PC-9 (cell line): ENCODE results near the gene PTPRD. TPM values are rescaled to one million over a fixed set of nuclear protein-coding genes. Genes with fewer than 3 reads are reported as not detected.

Experiments used
- BruUV-seq: library from RNA; stranded (reverse); fragments of 400-500 nt; replicated peaks from 2 replicates; lab custom pipeline; 2021; lab: Mats Ljungman, UMichigan
- CTCF ChIA-PET: fragments of 300-600 bp; sonication (Branson Sonifier 250); formaldehyde crosslinking; loops from one replicate; lab custom pipeline; 2022; ENCODE audit warnings: antibody characterized with exemption; lab: Charles Lee
- POLR2A ChIA-PET: fragments of 300-600 bp; sonication (Branson Sonifier 250); formaldehyde crosslinking; loops from one replicate; lab custom pipeline; 2022; ENCODE audit warnings: antibody characterized with exemption; ENCODE audit not compliant: unreplicated experiment; lab: Charles Lee
- DNase-seq, 2 experiments: peaks; one replicate each; pipeline versions ENCODE4 v3.0.0 to v3.0.0-alpha.2; 2015 to 2022; ENCODE audit warnings: mixed read lengths in 1 of 2
- H2AFZ ChIP-seq: fragments of 200-600 bp; sonication (generic); 2 replicates; pipeline ENCODE4 v1.8.1; 2017; ENCODE audit warnings: antibody characterized with exemption
- H3F3A ChIP-seq: fragments of 200-600 bp; sonication (generic); 2 replicates; pipeline ENCODE4 v1.8.1; 2017; ENCODE audit warnings: antibody characterized with exemption, mild to moderate bottlenecking, low read depth; ENCODE audit not compliant: insufficient read depth
- H3K27ac ChIP-seq: fragments of 200-600 bp; sonication (generic); 2 replicates; pipeline ENCODE4 v1.6.1; 2016; ENCODE audit warnings: mixed run types
- H3K27me3 ChIP-seq: fragments of 200-600 bp; sonication (generic); 2 replicates; pipeline ENCODE4 v1.6.1; 2016; ENCODE audit warnings: low read depth, mixed run types; ENCODE audit not compliant: insufficient read depth
- H3K36me3 ChIP-seq: fragments of 200-600 bp; sonication (generic); 2 replicates; pipeline ENCODE4 v1.6.1; 2016; ENCODE audit warnings: low read depth, mixed run types
- H3K4me1 ChIP-seq: fragments of 200-600 bp; sonication (generic); replicated peaks from 2 replicates; pipeline ENCODE4 v1.6.1; 2016; ENCODE audit warnings: mixed run types; ENCODE audit not compliant: insufficient read depth
- H3K4me2 ChIP-seq: fragments of 200-600 bp; sonication (generic); 2 replicates; pipeline ENCODE4 v1.6.1; 2017; ENCODE audit warnings: mixed run types
- H3K4me3 ChIP-seq: fragments of 200-600 bp; sonication (generic); 2 replicates; pipeline ENCODE4 v1.6.1; 2016; ENCODE audit warnings: mixed run types
- H3K79me2 ChIP-seq: fragments of 200-600 bp; sonication (generic); 2 replicates; pipeline ENCODE4 v1.6.1; 2017; ENCODE audit warnings: low read depth, mixed run types
- H3K9me2 ChIP-seq: fragments of 200-600 bp; sonication (generic); 2 replicates; pipeline ENCODE4 v1.8.1; 2017; ENCODE audit warnings: mild to moderate bottlenecking; ENCODE audit not compliant: insufficient read depth
- H3K9me3 ChIP-seq: fragments of 200-600 bp; sonication (generic); 2 replicates; pipeline ENCODE4 v1.8.1; 2016; ENCODE audit warnings: low read depth; ENCODE audit not compliant: insufficient read depth
- H4K20me1 ChIP-seq: fragments of 200-600 bp; sonication (generic); 2 replicates; pipeline ENCODE4 v1.8.1; 2017; ENCODE audit not compliant: insufficient read depth
- CTCF ChIP-seq: fragments of 200-600 bp; sonication (generic); conservative IDR thresholded peaks from 2 replicates; pipeline ENCODE4 v1.6.1; 2017; ENCODE audit warnings: mixed run types, antibody characterized with exemption, mild to moderate bottlenecking, moderate library complexity
- EZH2 ChIP-seq: fragments of 200-600 bp; sonication (generic); IDR thresholded peaks from 2 replicates; pipeline ENCODE4 v1.8.0; 2017; ENCODE audit warnings: antibody characterized with exemption, low read depth
- intact Hi-C: fragments of 100-400 bp; cut with micrococcal nuclease; formaldehyde crosslinking; loops from one replicate; pipeline ENCODE4 v1.10.0; 2022; ENCODE audit not compliant: unreplicated experiment
- total RNA-seq: library from RNA; stranded (reverse); gene quantifications from 2 replicates; pipeline ENCODE4 v1.2.3, GENCODE V29; 2021

Gene PTPRD
- total RNA-seq, 1 experiment from 2014 or later = not detected

GRCh38 chr9:9585920-9586319 lies 1026.9 kb downstream of the PTPRD start:
- POLR2A ChIA-PET = no interaction called here
- TF ChIP-seq CTCF = no peak
- TF ChIP-seq EZH2 = no peak
- H3K4me2 ChIP-seq = no peak overlapping the region
- CTCF ChIA-PET = no interaction called here
- H3F3A ChIP-seq = no peaks in the 10 kb centered on the region
- intact Hi-C loops = no loop called here
- no peak for DNase-seq
- H3K9me2 ChIP-seq = no peaks in the 10 kb centered on the region
- BruUV-seq = no TSS peak
- H3K36me3 ChIP-seq = no peaks in the 10 kb centered on the region
- H3K27ac ChIP-seq = no peak overlapping the region
- H2AFZ ChIP-seq = no peak overlapping the region
- H3K4me3 ChIP-seq = no peak overlapping the region
- H4K20me1 ChIP-seq = no peaks in the 10 kb centered on the region
- H3K4me1 ChIP-seq = no peaks in the 10 kb centered on the region
- no peaks in the 10 kb centered on the region for H3K79me2 ChIP-seq
- H3K27me3 ChIP-seq = no peaks in the 10 kb centered on the region
- H3K9me3 ChIP-seq = no peaks in the 10 kb centered on the region

- no TSS peak for BruUV-seq
- no peak overlapping the region for H3K4me3 ChIP-seq
- H2AFZ ChIP-seq = no peak overlapping the region
- no peak for TF ChIP-seq CTCF
- no peak for TF ChIP-seq EZH2
- no peaks in the 10 kb centered on the region for H3K79me2 ChIP-seq
- H3K27me3 ChIP-seq = no peaks in the 10 kb centered on the region
- DNase-seq = no peak
- CTCF ChIA-PET = no interaction called here
- H3K9me2 ChIP-seq = no peaks in the 10 kb centered on the region
- H3K27ac ChIP-seq = no peak overlapping the region
- H3K9me3 ChIP-seq = no peaks in the 10 kb centered on the region
- no peaks in the 10 kb centered on the region for H3K4me1 ChIP-seq
- H4K20me1 ChIP-seq = no peaks in the 10 kb centered on the region
- intact Hi-C loops = no loop called here
- POLR2A ChIA-PET = no interaction called here
- no peak overlapping the region for H3K4me2 ChIP-seq
- no peaks in the 10 kb centered on the region for H3F3A ChIP-seq
- no peaks in the 10 kb centered on the region for H3K36me3 ChIP-seq
Measured at GRCh38 chr9:9574080-9574479, 1038.7 kb downstream of the PTPRD start.

GRCh38 chr9:9565700-9566099 lies 1047.1 kb downstream of the PTPRD start:
- Histone ChIP-seq H3K36me3 (no peaks in the 10 kb centered on the region), H3K27me3 (no peaks in the 10 kb centered on the region), H3K4me2 (no peak overlapping the region), H3F3A (no peaks in the 10 kb centered on the region), H3K9me2 (no peaks in the 10 kb centered on the region), H3K4me3 (no peak overlapping the region), H3K27ac (no peak overlapping the region), H4K20me1 (no peaks in the 10 kb centered on the region), H2AFZ (no peak overlapping the region), H3K4me1 (no peaks in the 10 kb centered on the region), H3K9me3 (no peaks in the 10 kb centered on the region), H3K79me2 (no peaks in the 10 kb centered on the region)
- no peak for TF ChIP-seq EZH2
- TF ChIP-seq CTCF = no peak
- intact Hi-C loops = no loop called here
- DNase-seq = no peak
- CTCF ChIA-PET = no interaction called here
- no TSS peak for BruUV-seq
- POLR2A ChIA-PET = no interaction called here
